ENCODE measurements around the gene RGS3.
A peak's percentile ranks its signal among the peaks of the same experiment; 100 is the strongest.
"Not testable (repeated sequence)": the region's sequence is repeated elsewhere in the genome, so short reads cannot be mapped to it uniquely, and the experiment has no call there.

The RGS3 gene

GRCh38 chr9:113463418-113464285, at the start of gene RGS3:
Gene RGS3 (plus strand): TSS chr9:113463727. CDS start chr9:113463803, 76 bp downstream.
- peak; percentile 8 for DNase-seq

GRCh38 chr9:113416149-113416721, 47.3 kb upstream of the RGS3 start:
- no peak for DNase-seq

GRCh38 chr9:113417370-113417769, 46.2 kb upstream of the RGS3 start:
- DNase-seq = no peak

GRCh38 chr9:113421726-113422125, 41.8 kb upstream of the RGS3 start:
- no peak for DNase-seq

- DNase-seq = no peak
Measured at GRCh38 chr9:113425072-113425471, 38.5 kb upstream of the RGS3 start.

- no peak for DNase-seq
Measured at GRCh38 chr9:113426701-113427100, 36.8 kb upstream of the RGS3 start.

GRCh38 chr9:113427629-113428028, 35.9 kb upstream of the RGS3 start:
- DNase-seq = no peak

GRCh38 chr9:113428062-113428615, 35.4 kb upstream of the RGS3 start:
- DNase-seq = no peak

GRCh38 chr9:113431191-113431590, 32.3 kb upstream of the RGS3 start:
- DNase-seq = no peak

GRCh38 chr9:113436728-113437515, 26.6 kb upstream of the RGS3 start:
- no peak for DNase-seq

GRCh38 chr9:113437716-113438115, 25.8 kb upstream of the RGS3 start:
- DNase-seq = not testable (repeated sequence)

- DNase-seq = no peak
Measured at GRCh38 chr9:113444736-113445135, 18.8 kb upstream of the RGS3 start.

- peak; percentile 50 for DNase-seq
Measured at GRCh38 chr9:113446323-113446740, 17.2 kb upstream of the RGS3 start.

- no peak for DNase-seq
Measured at GRCh38 chr9:113449376-113449775, 14.2 kb upstream of the RGS3 start.

- no peak for DNase-seq
Measured at GRCh38 chr9:113452113-113452605, 11.4 kb upstream of the RGS3 start.

- DNase-seq = no peak
Measured at GRCh38 chr9:113454914-113455761, 8.4 kb upstream of the RGS3 start.

- no peak for DNase-seq
Measured at GRCh38 chr9:113456235-113456634, 7.3 kb upstream of the RGS3 start.

- DNase-seq = no peak
Measured at GRCh38 chr9:113461285-113461684, 2.2 kb upstream of the RGS3 start.

- no peak for DNase-seq
Measured at GRCh38 chr9:113461943-113462342, 1.6 kb upstream of the RGS3 start.

- DNase-seq = no peak
Measured at GRCh38 chr9:113462781-113463286, 693 bp upstream of the RGS3 start.

- DNase-seq = no peak
Measured at GRCh38 chr9:113464286-113464660, 746 bp downstream of the RGS3 start.

- DNase-seq = peak; percentile 3
Measured at GRCh38 chr9:113465599-113466140, 2.1 kb downstream of the RGS3 start.
